ENCODE measurements around the gene EXOC3L1.

The EXOC3L1 gene

GRCh38 chr16:67165121-67166078, 24.5 kb downstream of the EXOC3L1 start:
- DNase-seq (ENCODE audit: low read depth in 3 of 3, low spot score in 1 of 3): no peak

- no peak for DNase-seq (ENCODE audit: low read depth in 3 of 3, low spot score in 1 of 3)
Measured at GRCh38 chr16:67164599-67165061, 25.3 kb downstream of the EXOC3L1 start, which contains the start of gene HSF4. Gene HSF4 (plus strand): TSS chr16:67164745. CDS start chr16:67164812, 67 bp downstream.

GRCh38 chr16:67163999-67164558, 25.9 kb downstream of the EXOC3L1 start:
- DNase-seq (ENCODE audit: low read depth in 3 of 3, low spot score in 1 of 3): no peak

- DNase-seq (ENCODE audit: low read depth in 3 of 3, low spot score in 1 of 3): no peak
Measured at GRCh38 chr16:67163164-67163998, 26.6 kb downstream of the EXOC3L1 start.

- no peak for DNase-seq (ENCODE audit: low read depth in 3 of 3, low spot score in 1 of 3)
Measured at GRCh38 chr16:67162506-67163163, 27.3 kb downstream of the EXOC3L1 start.

- no peak for DNase-seq (ENCODE audit: low read depth in 3 of 3, low spot score in 1 of 3)
Measured at GRCh38 chr16:67161595-67162058, 28.3 kb downstream of the EXOC3L1 start.

GRCh38 chr16:67158637-67159600, 31.0 kb downstream of the EXOC3L1 start:
- DNase-seq (ENCODE audit: low read depth in 3 of 3, low spot score in 1 of 3): peak; percentile 50 to 57 (median 54)

GRCh38 chr16:67157892-67158635, 31.9 kb downstream of the EXOC3L1 start:
- no peak for DNase-seq (ENCODE audit: low read depth in 3 of 3, low spot score in 1 of 3)

GRCh38 chr16:67157106-67157748, 32.7 kb downstream of the EXOC3L1 start:
- no peak for DNase-seq (ENCODE audit: low read depth in 3 of 3, low spot score in 1 of 3)

GRCh38 chr16:67156143-67156844, 33.6 kb downstream of the EXOC3L1 start:
- DNase-seq (ENCODE audit: low read depth in 3 of 3, low spot score in 1 of 3): no peak

GRCh38 chr16:67155295-67156142, 34.4 kb downstream of the EXOC3L1 start:
- peak; percentile 39 to 79 (median 62) for DNase-seq (ENCODE audit: low read depth in 3 of 3, low spot score in 1 of 3)

- no peak for DNase-seq (ENCODE audit: low read depth in 3 of 3, low spot score in 1 of 3)
Measured at GRCh38 chr16:67154578-67155294, 35.2 kb downstream of the EXOC3L1 start.

GRCh38 chr16:67151431-67152097, 38.4 kb downstream of the EXOC3L1 start:
- DNase-seq (ENCODE audit: low read depth in 3 of 3, low spot score in 1 of 3): no peak

GRCh38 chr16:67150833-67151396, 39.0 kb downstream of the EXOC3L1 start, which contains the start of gene B3GNT9:
Gene B3GNT9 (minus strand): TSS chr16:67150998. CDS start chr16:67150485, 513 bp downstream.
- DNase-seq (ENCODE audit: low read depth in 3 of 3, low spot score in 1 of 3): no peak

Data from stimulated activated CD4-positive, alpha-beta T cell treated with anti-CD3 and anti-CD28 coated beads, TNF-alpha, amount 100 ng/mL, for 1 hour (primary cell).